Measurements from ENCODE around the gene SOS2.

Gene SOS2

GRCh38 chr14:50231475-50232275 is at the start of gene SOS2:
Gene SOS2, minus strand, starts transcription at chr14:50231578. Its CDS starts 295 bp downstream, at chr14:50231283.
- DNase-seq: peak; percentile 86

- DNase-seq: no peak
Measured at GRCh38 chr14:50272498-50272897, 41.1 kb upstream of the SOS2 start.

- no peak for DNase-seq
Measured at GRCh38 chr14:50270932-50271331, 39.6 kb upstream of the SOS2 start.

- no peak for DNase-seq
Measured at GRCh38 chr14:50265029-50265428, 33.7 kb upstream of the SOS2 start.

- no peak for DNase-seq
Measured at GRCh38 chr14:50263321-50263720, 31.9 kb upstream of the SOS2 start.

GRCh38 chr14:50262865-50263264 is 31.5 kb upstream of the SOS2 start:
- DNase-seq: no peak

GRCh38 chr14:50260511-50260910 is 29.1 kb upstream of the SOS2 start:
- DNase-seq: peak; percentile 49

GRCh38 chr14:50260072-50260471 is 28.7 kb upstream of the SOS2 start:
- DNase-seq: no peak

GRCh38 chr14:50257732-50258131 is 26.4 kb upstream of the SOS2 start:
- no peak for DNase-seq

- DNase-seq: no peak
Measured at GRCh38 chr14:50254248-50254647, 22.9 kb upstream of the SOS2 start.

GRCh38 chr14:50249136-50249775 is 17.9 kb upstream of the SOS2 start:
- DNase-seq: no peak

- no peak for DNase-seq
Measured at GRCh38 chr14:50247245-50247644, 15.9 kb upstream of the SOS2 start.

GRCh38 chr14:50242566-50243310 is 11.4 kb upstream of the SOS2 start:
- no peak for DNase-seq

GRCh38 chr14:50242096-50242495 is 10.7 kb upstream of the SOS2 start:
- DNase-seq: no peak

- no peak for DNase-seq
Measured at GRCh38 chr14:50237427-50237826, 6.0 kb upstream of the SOS2 start.

GRCh38 chr14:50233951-50234250 is 2.5 kb upstream of the SOS2 start:
- peak; percentile 13 for DNase-seq

- DNase-seq: peak; percentile 18
Measured at GRCh38 chr14:50233166-50233950, 2.0 kb upstream of the SOS2 start.

- no peak for DNase-seq
Measured at GRCh38 chr14:50232276-50232642, 881 bp upstream of the SOS2 start.

- peak; percentile 49 for DNase-seq
Measured at GRCh38 chr14:50230701-50231474, 490 bp downstream of the SOS2 start.

GRCh38 chr14:50230401-50230700 is 1.0 kb downstream of the SOS2 start:
- no peak for DNase-seq

- DNase-seq: no peak
Measured at GRCh38 chr14:50229681-50230080, 1.7 kb downstream of the SOS2 start.

GRCh38 chr14:50228313-50228712 is 3.1 kb downstream of the SOS2 start:
- DNase-seq: no peak

GRCh38 chr14:50225974-50226297 is 5.4 kb downstream of the SOS2 start:
- no peak for DNase-seq

All from CD4-positive, alpha-beta T cell treated with Interleukin-21 for 1 hour (primary cell).